GM12872 (cell line): ENCODE measurements around the gene ATP5PF.

Experiments used
- TF ChIP-seq, protein P1 (sequence below): IDR thresholded peaks from 3 replicates; pipeline ENCODE4 v1.5.1; 2011; ENCODE audit warnings: low read depth, mild to moderate bottlenecking, low read length, moderate library complexity; ENCODE audit not compliant: insufficient read depth

ATP5PF gene, protein sequence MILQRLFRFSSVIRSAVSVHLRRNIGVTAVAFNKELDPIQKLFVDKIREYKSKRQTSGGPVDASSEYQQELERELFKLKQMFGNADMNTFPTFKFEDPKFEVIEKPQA

DNA sequence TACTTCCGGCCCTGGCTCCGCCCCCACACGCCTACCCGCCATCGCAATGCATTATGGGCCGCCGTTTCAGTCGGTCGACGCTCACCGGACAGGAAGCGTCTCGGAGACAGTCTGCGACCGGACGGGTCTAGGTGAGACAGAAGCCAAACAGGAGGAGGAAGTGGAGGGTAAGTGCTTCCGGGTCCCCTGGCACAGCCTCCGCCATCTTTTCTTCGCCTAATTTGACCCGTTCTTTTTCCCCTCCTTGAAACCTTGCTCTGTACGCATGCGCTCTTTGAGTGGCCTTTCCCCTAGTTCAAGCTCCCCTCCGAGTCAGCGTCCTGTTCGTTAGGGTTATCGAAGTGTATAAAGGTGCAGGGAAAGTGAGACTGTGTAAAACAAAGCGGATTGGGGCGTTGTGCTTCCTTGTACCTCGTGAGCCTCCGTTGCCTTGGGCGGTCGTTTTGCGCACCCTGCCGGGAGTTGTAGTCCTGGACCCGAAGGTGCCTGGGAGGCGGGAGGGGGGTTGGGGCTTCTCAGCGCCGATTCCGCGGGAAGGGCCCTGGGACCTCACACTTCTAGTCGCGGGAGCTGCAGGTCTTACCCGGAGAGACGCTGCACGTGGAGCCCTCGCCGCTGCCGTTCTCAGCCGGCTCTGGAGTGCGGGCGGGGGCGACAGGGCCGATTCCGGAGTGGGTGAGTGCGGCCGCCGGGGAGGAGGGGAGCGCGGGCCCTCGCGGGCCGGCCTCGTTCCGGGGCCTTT is at the start of gene ATP5PF, which contains the start of gene GABPA:
Gene ATP5PF, minus strand, starts transcription at position 1 of the 742 bp plus-strand sequence. CDS start 5,110 bp downstream, outside the sequence.
Gene GABPA, plus strand, starts transcription at position 69 of the 742 bp plus-strand sequence. CDS start 6,627 bp downstream, outside the sequence.
- TF ChIP-seq, protein P1, sequence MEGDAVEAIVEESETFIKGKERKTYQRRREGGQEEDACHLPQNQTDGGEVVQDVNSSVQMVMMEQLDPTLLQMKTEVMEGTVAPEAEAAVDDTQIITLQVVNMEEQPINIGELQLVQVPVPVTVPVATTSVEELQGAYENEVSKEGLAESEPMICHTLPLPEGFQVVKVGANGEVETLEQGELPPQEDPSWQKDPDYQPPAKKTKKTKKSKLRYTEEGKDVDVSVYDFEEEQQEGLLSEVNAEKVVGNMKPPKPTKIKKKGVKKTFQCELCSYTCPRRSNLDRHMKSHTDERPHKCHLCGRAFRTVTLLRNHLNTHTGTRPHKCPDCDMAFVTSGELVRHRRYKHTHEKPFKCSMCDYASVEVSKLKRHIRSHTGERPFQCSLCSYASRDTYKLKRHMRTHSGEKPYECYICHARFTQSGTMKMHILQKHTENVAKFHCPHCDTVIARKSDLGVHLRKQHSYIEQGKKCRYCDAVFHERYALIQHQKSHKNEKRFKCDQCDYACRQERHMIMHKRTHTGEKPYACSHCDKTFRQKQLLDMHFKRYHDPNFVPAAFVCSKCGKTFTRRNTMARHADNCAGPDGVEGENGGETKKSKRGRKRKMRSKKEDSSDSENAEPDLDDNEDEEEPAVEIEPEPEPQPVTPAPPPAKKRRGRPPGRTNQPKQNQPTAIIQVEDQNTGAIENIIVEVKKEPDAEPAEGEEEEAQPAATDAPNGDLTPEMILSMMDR = no peak

DNA sequence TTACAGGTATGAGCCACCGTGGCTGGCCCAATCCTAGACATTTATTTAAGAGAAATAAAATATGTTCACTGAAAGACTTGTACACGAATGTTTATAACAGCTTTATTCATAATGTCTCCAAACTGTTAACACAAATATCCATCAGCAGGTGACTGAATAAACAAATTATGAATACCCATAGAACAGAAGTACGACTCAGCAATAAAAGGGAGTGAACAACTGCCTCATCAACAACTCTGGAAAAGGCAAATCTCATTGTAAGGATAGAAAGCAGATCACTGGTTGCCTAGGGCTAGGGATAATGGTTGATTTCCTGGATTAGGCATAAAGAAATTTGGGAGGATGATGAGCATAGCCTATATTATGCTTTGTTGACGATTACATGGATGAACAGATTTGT is 41.7 kb upstream of the ATP5PF start:
- TF ChIP-seq, protein P1 = no peak

DNA sequence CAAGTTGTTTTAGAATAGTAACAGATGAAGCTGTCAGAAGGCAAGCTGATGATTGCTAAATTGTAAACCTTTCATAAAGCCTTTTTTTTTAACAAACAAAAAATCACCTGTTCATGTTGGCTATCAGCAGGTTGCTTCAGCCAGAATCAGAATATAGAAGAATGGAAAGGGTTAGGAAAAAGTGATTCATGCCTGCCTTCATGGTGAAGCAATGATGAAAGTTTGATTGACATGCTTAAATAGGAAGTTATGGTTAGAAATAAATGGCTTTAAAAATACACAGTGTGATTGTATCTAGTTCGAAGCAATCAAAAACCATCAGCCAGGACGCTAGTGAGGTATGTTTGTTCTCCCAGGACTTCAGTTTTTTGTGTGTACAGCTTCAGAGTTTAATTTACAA is 38.0 kb upstream of the ATP5PF start:
- TF ChIP-seq, protein P1 = no peak

DNA sequence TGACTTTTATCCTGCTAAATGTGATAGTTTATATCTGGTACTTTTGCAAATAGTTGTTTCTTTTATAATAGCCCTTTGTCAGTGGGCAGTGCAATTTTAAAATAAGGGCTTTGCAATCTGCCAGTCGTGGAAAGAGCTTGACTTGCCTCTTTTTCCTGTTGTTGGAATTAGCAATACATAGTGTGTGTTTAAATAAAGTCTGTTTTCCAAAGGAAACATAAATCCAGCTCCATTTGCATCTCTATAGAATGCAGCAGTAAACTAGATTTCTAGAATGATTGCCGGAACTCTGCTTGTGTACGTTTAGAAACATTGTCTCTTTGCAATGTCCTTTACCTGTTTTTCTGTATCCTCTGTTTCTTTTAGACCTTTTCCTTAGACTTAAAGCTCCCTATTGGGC is 33.2 kb upstream of the ATP5PF start:
- TF ChIP-seq, protein P1 = no peak

DNA sequence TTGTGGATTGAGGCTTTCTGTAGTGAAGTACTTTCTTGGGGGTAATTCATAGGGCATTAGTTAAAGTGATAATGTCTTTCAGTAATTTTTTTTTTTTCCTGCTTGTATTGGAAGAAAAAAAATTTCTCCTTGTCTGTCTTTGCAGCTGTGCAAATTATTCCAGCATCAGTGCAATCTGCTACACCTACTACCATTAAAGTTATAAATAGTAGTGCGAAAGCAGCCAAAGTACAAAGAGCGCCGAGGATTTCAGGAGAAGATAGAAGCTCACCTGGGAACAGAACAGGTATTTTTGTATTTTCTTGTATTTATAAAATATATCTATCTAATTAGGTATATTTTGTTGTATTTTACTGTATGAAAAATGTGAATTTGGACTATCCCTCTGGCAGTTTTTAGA is 29.4 kb upstream of the ATP5PF start:
- TF ChIP-seq, protein P1 = no peak

DNA sequence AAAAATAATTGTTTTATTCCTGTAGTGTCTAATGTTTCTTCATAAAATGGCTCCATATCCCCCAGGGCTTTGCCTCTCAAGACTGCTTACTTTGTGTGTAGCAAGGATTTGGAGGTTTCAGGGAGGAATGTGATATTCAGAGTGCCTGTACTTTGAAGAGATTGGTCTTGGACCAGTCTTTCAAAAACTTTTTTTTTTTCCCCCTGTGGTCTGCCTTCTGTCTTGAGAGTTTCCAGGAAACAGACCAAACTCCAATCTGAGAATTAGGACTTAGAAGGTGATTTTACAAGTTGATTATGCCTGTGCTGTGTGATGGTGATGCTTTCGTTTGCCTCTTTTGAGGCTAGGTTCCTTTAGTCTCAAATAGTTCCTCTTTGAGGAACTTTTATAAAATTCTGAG is 26.0 kb upstream of the ATP5PF start:
- TF ChIP-seq, protein P1 = no peak

DNA sequence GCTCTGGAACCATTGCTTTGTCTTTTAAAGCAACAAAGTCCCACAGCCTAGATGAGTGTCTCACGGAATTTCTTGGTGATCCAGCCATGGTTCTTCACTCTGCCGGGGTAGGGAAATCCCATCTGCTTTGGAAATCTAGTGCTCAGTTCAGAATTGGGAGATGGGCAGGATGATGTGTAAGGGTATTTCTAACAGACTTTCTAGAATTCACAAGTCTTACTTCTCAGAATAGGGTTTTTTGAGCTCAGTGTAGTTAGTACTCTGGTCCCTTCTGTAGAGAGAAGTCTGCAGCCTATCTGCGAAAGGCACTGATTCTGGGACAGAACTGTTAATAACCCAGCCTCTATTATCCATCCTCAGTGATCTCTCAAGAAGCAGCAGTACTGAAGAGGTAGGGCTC is 25.4 kb upstream of the ATP5PF start:
- TF ChIP-seq, protein P1 = no peak
